GM12864 (cell line): ENCODE measurements around the gene GPR183.
"Not testable (repeated sequence)": the region's sequence is repeated elsewhere in the genome, so short reads cannot be mapped to it uniquely, and the experiment has no call there.

Source experiments
- DNase-seq: peaks from one replicate; pipeline ENCODE4 v3.0.0-alpha.2; 2011; ENCODE audit warnings: low read depth
- H3K4me3 ChIP-seq: 2 replicates; pipeline ENCODE4 v1.5.1; 2011; ENCODE audit warnings: mild to moderate bottlenecking, low read depth, low read length, control low read depth
- TF ChIP-seq, protein P1 (sequence below): IDR thresholded peaks from 2 replicates; pipeline ENCODE4 v1.5.1; 2011; ENCODE audit warnings: low read depth, mild to moderate bottlenecking, moderate library complexity, low read length, control low read depth, inconsistent platforms; ENCODE audit errors: missing control alignments

The GPR183 gene

DNA sequence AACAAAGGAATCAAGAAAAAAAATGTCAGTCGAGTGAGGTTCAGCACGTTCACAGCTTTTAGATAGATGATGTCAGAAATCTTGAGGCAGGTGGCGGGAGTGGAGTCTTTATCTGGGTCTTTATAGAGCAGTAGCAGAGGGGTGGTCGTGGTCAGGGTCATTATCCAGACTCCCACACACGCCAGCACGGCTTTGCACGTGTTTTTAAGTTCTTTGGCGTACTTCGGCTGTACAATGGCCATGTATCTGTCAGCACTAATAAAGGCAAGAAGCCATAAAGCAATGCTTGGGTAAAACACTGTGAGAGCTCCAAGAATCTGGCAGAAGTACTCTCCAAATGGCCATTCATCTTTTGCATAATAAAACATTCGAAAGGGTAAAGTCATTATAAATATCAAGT lies 51.9 kb downstream of the GPR183 start:
- no peak for DNase-seq
- TF ChIP-seq, protein P1, sequence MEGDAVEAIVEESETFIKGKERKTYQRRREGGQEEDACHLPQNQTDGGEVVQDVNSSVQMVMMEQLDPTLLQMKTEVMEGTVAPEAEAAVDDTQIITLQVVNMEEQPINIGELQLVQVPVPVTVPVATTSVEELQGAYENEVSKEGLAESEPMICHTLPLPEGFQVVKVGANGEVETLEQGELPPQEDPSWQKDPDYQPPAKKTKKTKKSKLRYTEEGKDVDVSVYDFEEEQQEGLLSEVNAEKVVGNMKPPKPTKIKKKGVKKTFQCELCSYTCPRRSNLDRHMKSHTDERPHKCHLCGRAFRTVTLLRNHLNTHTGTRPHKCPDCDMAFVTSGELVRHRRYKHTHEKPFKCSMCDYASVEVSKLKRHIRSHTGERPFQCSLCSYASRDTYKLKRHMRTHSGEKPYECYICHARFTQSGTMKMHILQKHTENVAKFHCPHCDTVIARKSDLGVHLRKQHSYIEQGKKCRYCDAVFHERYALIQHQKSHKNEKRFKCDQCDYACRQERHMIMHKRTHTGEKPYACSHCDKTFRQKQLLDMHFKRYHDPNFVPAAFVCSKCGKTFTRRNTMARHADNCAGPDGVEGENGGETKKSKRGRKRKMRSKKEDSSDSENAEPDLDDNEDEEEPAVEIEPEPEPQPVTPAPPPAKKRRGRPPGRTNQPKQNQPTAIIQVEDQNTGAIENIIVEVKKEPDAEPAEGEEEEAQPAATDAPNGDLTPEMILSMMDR = no peak

DNA sequence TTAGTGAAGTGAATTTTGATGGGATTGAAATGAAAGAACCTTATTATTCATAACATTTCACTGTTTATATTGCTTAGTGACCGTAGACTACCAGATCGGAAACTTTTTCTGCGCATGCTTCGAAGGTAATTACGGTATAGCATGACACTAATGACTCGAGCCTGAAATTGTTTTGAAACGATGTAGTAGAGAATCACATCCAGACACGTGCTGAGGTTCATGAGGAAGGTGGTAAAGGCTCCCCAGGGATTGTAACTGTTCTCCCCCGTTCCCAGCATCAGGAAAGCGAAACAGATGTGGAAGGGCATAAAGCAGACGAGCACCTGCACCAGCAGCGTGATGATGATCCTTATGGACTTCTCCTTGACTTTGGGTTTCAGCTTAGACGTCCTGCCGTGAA lies 52.4 kb downstream of the GPR183 start:
- no peak overlapping the region for H3K4me3 ChIP-seq
- TF ChIP-seq, protein P1 = no peak
- DNase-seq = no peak

More for the DNA sequence above, 51.9 kb downstream of the GPR183 start:
- H3K4me3 ChIP-seq = no peak overlapping the region

DNA sequence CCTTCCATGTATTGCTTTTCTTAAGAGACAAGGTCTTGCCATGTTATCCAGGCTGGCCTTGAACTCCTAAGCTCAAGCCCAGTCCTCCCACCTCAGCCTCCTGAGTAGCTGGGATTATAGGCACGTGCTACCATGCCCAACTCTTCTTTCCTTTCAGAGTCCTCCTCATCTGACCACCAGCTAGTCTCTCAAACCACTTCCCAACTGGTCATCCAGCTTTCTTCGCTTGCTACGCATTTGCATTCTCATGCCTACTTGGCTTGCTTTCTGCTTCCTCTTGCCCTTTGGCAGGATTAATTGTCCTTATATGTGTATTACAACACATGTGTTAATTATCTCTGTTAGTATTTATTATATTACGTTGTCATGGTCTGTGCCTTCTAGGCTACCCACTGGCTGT lies 55.3 kb downstream of the GPR183 start:
- no peak for DNase-seq
- TF ChIP-seq, protein P1 = no peak
- H3K4me3 ChIP-seq = no peak overlapping the region

DNA sequence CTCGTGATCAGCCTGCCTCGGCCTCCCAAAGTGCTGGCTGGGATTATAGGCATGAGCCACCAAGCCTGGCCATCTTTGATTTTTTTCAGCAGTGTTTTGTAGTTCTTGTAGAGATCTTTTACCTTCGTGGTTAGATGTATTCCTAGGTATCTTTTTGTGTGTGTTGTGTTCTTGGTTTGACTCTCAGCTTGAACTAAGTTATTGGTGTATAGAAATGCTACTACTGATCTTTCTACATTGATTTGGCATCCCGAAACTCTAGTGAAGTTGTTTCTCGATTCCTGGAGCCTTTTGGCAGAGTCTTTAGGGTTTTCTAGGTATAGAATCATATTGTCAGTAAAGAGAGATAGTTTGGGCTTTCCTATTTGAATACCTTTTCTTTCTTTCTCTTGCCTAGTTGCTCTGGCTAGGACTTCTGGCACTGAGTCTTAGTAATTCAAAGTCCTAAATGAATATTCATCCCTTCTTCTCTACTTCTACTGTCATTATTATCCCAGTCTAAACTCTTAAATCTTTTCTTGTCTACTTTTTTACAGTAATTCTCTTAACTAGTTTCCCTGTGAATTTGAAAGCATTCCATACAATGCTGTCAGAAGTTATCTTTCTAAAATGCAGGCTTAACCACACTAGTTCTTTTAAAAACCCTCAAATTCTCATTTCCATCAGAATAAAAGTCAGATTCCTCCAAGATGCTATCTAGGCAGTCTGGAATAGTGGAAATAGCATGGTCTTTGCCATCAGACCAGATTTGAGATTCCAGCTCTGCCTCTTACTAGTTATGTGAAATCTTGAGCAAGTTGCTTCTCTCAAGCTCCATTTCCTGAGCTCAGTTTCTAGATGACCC lies 56.0 kb downstream of the GPR183 start:
- TF ChIP-seq, protein P1 = no peak
- no peak for DNase-seq
- H3K4me3 ChIP-seq = no peak overlapping the region

DNA sequence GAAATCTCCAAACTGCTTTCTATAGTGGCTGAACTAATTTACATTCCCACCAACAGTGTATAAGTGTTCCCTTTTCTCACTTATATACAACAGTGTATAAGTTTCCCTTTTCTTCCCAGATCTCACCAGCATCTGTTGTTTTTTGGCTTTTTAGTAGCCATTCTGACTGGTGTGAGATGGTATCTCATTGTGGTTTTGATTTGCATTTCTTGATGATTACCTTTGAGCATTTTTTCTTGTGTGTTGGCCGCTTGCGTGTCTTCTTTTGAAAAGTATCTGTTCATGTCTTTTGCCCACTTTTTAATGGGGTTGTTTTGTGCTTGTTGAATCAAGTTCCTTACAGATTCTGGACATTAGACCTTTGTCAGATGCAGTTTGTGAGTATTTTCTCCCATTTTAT lies 57.6 kb downstream of the GPR183 start:
- not testable (repeated sequence) for DNase-seq, H3K4me3 ChIP-seq

DNA sequence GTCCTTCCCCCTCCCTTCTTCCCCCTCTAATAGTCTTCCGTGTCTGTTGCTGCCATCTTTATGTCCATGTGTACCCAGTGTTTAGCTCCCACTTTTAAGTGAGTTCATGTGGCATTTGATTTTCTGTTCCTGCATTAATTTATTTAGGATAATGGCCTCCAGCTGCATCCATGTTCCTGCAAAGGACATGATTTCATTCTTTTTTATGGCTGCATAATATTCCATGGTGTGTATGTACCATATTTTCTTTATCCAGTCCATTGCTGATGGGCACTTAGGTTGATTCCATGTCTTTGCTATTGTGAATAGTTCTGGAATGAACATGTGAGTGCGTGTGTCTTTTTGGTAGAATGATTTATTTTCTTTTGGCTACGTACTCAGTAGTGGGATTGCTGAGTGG lies 58.0 kb downstream of the GPR183 start:
- H3K4me3 ChIP-seq, DNase-seq: not testable (repeated sequence)

DNA sequence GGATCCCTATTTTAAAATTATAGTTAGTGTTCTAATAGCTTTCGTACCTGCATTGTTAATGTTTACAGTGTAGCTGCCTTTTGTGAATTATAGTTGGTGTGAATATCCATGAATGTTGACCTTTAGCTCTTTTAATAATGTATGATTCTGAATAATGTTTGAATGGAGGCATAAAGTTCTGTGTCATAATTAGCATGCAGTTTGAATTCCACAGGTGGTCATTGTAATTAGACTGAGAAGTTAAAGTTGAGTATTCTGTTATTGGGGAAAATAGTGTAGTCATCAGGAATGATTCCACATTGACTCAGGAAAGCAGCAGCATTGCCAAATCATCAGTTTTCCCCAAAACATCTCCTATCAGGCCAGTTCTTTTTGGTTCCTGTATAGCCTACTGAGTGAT lies 61.1 kb downstream of the GPR183 start:
- H3K4me3 ChIP-seq = no peak overlapping the region
- no peak for DNase-seq
- TF ChIP-seq, protein P1 = no peak
